GM19023 (cell line): ENCODE data around the gene SESN2.
"Not testable (repeated sequence)": the region's sequence is repeated elsewhere in the genome, so short reads cannot be mapped to it uniquely, and the experiment has no call there.

Source experiments
- ATAC-seq: cut with Tn5 transposase; IDR thresholded peaks from one replicate; pipeline ENCODE4 v1.9.1; 2021; ENCODE audit warnings: mild to moderate bottlenecking, moderate library complexity; ENCODE audit not compliant: unreplicated experiment

The SESN2 gene

GRCh38 chr1:28326515-28326914 is 67.2 kb downstream of the SESN2 start:
- ATAC-seq: no peak

- ATAC-seq: no peak
Measured at GRCh38 chr1:28326984-28327383, 67.7 kb downstream of the SESN2 start.

GRCh38 chr1:28327431-28327830 is 68.1 kb downstream of the SESN2 start:
- not testable (repeated sequence) for ATAC-seq

- ATAC-seq: no peak
Measured at GRCh38 chr1:28328228-28328648, 68.9 kb downstream of the SESN2 start.

- ATAC-seq: peak; percentile 6
Measured at GRCh38 chr1:28329395-28330153, 70.3 kb downstream of the SESN2 start.
